Measurements from ENCODE around the gene EPHB1.
"Not testable (repeated sequence)": the region's sequence is repeated elsewhere in the genome, so short reads cannot be mapped to it uniquely, and the experiment has no call there.

EPHB1 gene

DNA sequence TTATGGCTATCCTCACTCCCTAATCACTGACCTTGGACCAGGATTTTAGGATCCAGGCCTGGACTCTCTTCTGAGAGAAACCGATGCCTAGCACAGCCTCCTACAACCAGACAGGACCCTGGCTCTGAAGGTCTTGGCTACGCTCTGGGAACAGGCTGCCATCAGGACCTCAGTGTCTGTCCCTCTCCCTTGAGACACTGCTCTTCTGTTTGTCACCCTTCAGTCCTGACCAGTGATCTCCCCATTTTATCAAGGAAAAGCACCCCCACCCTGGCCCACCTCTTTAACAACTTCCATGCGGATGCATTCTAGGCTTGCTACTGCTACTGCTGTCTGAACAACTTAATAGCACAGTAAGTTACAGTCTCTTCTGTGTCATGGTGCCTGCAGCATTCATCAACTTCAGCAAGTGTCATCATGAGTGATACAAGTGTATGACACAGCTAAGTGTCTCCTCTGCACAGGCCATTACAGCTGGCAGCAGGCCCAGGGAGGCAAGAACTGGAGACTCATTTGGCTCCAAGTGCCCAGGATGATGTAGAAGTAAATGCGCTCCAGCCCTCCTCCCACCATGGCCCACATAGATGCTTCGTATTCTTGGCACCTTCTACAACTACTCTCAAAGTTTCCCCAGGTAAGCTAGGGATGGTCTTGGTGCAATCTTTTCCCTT is 302.4 kb downstream of the EPHB1 start:
- peak; percentile 55 for DNase-seq

DNA sequence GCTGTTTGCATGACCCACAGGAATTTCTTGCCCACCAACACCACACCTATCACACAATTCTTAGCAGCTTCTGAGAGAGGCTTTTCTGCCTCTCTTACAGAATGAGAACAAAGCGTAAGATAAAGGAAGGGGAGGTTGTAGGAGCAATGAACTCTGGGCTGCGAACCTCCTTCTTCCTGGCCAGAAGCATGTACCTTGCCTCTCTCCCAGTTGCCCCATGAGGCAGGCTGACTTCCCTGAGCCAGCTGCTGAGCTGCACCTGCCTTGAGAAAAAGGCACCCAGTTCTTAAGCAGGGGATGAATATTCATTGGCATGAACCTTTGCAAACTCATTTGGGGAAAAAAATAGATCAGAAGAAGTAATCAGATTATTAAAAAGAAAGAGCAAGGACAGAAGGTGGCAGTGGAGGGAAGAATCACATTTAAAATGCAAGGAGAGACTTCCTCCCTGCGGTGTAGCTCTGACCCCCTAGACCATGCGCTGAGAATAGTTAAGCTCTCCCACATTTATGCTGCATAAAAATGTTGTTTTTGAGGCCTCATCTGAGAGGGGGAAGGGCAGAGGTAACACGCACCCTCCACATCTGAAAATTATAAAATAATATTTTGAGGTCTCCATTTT is 304.8 kb downstream of the EPHB1 start:
- no peak for DNase-seq

DNA sequence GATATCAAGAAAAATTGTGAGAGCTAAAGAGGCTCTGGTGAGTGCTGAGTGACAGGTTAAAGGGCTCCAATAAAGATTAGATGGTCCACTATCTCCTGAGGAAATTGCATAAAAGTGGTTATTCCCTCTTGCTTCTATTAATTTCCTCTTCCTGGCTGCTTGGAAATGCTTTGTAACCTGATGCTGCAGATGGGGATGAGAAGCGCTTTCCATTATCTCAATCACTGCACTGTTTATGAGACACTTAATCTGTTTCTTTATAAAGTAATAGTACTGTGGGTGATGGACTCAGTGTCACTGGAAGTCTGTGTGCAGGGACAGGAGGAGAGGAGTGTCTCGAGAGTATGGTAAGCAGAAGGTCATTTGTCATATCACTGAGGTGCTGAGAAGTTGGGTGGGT is 305.3 kb downstream of the EPHB1 start:
- DNase-seq: peak; percentile 17

DNA sequence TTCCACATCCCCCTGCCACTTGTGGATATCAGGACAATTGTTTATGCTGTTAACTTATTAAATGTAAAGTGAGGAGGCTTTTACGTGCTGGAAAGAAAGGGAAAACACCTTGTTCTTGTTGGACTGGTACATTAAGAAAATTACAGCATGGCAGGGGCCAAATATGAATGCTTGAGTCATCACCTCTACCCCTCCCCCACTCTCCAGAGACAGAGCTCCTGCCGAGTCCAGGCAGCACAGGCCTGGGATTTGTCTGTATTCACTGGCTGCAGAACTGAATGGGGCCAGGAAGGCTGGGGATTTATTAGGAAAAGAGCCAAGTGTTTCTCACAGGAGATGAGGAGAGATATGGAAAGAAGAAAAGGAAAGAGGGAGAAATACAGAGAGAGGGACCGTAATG is 308.9 kb downstream of the EPHB1 start:
- no peak for DNase-seq

DNA sequence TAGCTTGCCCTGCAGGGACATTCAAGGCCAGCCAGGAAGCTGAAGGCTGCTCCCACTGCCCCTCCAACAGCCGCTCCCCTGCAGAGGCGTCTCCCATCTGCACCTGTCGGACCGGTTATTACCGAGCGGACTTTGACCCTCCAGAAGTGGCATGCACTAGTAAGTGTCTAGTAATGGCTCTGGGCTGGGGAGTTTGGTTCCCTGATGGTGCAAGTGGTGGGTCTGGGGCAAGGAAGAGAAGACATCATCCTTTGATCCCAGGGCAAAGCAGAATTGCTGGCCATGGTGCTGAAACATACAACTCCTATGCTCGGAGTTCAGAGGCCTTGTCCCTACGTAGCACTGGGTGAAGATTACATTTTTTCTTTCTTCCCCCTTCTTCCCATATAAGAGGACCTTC is 311.4 kb downstream of the EPHB1 start:
- DNase-seq: no peak

DNA sequence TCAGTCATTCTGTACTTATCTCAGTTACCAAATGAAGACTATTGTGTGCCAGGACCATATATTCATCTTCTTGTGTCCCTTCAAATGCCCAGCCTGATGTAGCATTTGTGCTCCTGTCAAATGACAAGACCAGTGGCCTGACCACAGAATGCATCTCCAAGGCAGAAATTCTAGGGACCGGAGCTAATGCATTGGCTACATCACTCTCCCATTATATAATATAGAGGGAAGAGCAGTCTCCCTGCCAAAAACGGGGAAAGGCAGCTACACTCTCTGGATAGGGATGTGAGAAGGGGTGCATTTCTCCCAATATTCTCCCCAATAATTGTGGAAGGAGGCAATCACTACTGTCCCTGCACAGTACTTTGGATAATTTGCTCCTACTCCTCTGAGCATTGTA is 312.0 kb downstream of the EPHB1 start:
- no peak for DNase-seq

DNA sequence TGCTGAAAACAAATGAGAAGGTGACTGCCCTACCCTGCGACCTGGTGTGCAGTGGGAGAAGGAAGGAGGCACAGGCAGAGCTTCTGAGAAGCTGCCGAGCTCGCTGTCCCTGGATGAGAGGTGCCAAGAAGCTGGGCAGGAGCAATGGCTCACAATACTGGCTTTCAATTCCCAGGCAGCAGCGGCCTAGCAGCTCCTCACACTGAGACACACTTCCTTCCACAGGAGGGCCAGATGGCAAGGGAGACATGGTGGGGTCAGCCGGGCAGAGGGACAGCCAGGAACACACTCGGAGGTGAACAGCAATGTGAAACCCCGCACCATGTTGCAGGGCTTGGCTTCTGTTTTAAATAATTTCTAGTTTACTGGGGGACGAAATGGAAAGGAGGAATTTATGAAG is 314.6 kb downstream of the EPHB1 start:
- no peak for DNase-seq

DNA sequence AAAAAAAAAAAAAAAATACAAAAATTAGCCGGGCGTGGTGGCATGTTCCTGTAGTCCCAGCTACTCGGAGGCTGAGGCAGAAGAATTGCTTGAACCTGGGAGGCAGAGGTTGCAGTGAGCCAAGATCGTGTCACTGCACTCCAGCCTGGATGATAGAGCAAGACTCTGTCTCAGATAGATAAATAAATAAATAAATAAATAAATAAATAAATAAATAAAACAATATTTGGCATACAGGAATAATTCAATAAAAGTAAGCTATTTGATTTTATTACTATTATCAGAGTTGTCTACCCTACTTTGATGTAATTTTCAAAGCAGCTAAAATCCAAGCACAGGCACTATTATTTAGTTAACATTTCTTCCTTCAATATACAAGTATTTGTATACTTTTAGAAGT is 319.5 kb downstream of the EPHB1 start:
- not testable (repeated sequence) for DNase-seq

DNA sequence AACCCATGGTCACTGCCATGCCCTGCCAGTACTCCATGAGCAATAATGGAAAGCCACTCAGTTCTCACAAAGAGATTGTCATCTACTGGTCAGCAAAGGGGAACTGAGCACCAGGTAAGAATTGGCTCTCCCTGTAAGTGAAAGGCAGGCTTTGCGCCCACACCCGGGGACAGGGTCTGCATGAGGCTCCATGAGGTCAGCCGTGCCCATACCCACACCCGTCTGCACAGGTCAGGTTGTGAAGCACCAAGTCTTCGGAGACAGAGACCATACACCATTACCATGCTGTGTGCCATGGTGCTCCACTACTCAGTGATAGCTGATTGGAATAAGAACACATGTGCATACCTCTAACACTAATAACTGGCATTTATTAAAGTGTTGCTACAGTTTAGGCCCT is 322.9 kb downstream of the EPHB1 start:
- DNase-seq: no peak

DNA sequence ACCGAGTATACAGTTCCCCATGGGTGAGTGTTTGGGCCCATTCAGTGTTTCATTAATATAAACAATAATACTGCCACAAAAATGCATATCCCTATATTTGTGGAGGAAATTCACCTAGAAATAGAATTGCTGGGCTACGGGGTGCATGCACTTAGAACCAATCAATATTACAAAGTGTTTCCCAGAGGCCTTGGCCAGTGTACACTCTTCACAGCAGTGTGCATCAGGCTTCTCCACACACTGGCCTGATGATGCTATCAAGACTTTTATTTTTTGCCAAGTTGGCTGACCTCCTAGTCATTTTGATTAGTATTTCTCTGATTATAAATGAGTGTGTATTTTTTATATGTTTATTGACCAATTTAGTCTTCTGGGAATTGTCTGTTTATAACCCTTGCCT is 323.7 kb downstream of the EPHB1 start:
- DNase-seq: no peak

DNA sequence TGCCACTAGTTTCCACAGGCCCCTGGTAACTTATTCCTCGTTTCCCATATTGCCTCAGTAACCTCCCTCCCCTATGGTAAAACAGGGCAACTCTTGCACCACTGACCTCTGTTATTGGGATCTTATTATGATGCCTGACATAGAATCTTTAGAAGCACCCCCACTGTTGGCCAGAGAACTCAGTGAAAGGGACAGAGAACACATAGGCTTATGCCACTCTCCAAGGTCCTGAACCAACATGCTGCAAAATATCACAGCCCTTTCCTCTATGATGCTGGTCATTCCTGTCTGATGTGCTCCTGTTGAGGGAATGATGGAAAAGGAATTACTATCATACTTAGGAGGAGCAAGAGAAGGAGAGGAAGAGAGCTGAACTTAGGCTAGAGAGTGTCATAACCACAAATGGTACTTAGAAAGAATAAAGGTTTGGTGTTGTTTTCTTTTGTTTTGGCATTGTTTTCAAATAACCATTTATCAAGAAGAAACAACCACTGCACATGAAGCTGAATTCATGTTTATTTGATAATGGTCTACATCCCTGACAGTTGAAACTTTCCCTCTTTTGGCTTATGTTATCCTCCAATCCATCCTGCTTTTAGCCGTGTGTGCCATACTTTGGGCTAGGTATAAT is 330.2 kb downstream of the EPHB1 start:
- no peak for DNase-seq

DNA sequence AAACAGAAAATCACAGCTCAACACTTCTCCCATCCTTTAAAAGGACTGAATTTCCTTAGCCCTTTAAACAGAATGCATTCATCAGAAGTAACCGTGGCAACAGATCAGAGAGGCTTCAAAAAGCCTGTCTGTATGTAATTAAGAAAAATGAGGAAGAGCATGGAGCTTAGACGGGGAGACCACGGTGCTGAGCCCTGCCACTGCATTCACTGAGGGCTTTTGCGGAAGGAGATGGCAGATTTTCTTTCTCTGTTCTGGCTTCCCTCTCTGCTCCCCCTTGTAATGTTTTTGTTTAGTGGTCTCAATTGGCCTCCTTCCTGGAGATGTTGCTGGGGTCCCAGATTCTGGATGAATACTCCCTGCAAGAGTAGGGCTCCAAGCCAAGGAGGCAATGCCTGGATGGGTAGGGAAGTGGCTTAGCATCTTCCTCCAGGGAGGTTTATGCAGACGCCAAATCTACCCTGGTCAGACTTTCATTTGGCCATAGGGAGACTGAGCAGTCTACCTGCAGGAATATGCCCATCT is 332.9 kb downstream of the EPHB1 start:
- no peak for DNase-seq

DNA sequence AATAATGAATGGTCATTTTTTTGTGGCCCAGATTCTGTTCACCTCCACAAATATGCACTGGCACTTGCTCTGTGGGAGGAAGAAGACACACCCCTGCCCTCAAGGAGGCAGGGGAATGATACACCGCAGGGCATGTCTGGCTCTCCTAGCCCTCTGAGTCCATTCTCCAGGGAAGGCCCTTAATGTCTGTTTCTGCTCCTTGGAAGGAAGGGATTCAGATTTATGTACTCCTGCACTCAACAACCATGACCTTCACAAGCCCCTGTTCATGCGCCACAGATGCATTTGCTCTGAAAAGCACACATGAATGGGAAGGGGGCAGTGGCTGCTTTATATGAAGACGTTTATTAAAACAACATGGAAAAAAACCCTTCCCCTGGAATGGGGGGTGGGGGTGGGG is 333.8 kb downstream of the EPHB1 start:
- DNase-seq: no peak

DNA sequence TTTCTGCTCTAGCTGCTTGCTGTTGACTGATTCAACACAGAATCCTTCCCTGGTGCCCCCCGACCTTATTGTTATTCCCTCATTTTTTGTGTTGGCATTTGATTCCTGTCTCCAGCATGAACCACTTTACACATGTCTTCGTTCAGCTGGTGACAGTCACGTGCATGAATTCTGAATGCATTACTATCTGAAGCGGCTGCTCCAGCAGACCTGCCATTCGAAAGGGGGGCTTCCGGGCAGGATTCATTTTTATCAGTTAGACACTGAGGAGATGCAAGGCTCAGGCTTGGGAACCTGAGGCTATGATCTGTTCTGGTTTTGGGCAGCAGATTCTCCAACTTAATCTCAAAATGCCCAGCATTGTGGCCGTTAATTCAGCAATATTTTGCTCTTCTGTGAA is 336.2 kb downstream of the EPHB1 start:
- DNase-seq: no peak

DNA sequence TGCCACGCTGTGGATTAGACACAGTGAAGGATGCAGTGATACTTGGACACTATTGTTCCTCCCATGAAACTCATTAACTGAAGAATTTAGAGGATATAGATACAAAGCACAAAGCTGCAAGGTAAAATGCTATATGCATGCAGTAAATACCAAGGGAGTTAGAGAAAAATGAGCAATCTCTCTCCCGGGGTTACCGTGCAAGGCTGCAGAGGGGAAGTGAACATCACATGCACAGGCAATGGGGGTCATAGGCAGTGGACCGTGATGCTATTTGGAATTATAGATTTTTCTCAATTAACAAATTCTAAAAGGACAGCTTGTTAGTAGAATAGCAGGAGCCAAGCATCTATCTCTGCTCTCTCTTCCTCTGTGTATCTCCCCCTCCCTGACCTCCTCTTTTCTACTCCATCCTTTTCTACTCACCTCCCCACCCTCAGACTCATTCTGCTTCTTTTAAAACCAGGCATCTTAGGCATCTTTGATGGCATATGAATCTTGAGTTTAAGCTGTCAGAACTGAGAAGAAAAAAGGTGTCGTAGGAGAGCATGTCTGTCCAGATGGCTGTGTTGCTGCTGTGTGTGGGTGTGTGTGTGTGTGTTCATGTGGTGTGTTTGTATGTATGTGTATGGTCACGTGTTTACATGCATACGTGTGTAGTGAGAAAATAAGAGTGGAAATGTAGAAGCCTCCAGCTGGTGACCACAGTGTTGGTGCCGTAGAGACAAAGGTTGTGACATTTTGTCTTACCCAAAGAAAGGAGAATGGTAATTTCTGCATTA is 339.0 kb downstream of the EPHB1 start:
- no peak for DNase-seq

DNA sequence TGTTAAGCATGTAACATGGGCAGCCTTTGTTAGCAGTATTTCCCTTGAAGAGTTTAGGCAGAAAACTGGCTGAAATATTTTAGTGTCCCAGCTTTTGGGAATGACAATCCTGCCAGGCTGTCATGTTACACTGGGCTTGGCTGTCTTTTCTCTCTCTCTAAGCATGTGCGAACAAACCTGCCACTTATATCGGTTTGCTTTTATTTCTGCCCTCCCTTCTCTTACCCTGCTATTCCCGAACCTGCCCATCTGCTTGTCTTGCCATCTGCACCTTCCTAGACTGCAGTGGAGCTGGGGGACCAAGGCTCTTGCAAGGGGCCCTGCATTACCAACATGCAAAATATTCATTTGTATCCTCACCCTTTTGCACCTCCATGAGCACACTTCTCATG is 339.6 kb downstream of the EPHB1 start:
- DNase-seq: no peak

DNA sequence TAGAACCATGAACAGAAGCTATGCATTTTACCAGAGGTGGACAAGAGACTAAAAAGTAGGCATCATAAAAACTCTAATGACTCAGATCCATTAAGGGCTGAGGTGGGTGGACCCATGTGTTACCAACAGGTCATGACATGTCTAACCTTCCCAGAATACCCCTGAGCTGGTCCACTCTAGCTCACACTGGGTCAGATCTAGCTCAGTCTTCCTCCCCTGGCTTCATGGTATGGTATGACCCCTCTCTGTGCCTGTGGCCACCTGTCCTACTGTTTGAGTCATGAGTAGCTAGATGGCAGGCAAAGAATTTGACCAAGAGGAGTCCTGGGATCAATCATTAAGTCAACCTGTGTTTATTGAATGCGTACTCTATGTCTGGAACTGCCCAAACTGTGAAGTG is 340.4 kb downstream of the EPHB1 start:
- DNase-seq: no peak

DNA sequence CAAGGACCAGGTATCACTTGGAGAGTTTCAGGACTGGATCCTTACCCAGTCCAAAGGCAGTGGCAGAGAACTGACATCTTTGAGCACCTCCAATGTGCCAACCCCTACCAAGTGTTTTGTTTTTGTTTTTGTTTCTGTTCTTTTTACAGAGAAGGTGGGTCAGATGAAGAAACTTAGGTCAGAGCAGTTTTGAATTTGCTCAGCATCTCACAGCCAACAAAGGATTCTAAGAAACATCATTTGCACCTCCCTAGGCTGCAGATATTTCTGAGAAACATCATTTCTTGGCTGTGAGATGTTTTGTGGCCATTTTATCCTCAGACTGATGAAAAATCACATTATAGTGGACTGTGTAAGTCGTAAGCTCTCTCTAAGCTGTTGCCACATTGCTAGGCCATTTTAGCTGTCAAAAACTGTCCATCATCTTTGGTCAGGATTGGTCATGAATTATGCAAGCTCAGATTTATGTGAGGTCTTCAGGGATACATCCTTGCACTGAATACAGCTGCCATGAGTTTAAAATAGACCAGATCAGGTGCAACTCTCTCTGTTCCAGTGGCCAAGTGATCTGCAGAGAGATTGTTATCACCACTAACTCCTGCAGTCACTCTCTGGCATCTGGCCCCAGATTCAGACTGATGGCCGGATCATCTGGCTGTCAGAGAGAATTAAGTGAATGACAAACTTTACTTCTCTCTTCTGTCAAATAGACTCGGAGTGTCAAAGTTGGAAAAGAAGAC is 341.5 kb downstream of the EPHB1 start:
- DNase-seq: no peak

DNA sequence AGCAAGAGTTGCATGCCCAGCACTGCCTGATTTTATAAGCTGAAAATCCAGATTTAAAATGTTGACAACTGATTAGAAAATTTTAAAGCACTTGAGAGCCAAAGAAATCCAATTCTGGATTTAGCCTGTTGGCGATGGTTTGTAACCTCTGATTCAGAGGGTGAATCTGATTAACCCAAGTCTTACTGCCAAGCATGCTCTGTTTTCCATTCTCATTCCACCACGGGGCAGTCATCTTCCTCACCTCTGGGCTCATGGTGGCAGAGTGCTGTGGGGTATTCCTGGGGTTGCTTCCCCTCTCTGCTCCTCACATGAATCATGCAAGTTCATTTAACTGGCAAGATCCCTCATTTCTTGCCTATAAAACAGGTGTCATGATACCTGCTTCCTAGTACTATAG is 342.2 kb downstream of the EPHB1 start:
- DNase-seq: no peak

DNA sequence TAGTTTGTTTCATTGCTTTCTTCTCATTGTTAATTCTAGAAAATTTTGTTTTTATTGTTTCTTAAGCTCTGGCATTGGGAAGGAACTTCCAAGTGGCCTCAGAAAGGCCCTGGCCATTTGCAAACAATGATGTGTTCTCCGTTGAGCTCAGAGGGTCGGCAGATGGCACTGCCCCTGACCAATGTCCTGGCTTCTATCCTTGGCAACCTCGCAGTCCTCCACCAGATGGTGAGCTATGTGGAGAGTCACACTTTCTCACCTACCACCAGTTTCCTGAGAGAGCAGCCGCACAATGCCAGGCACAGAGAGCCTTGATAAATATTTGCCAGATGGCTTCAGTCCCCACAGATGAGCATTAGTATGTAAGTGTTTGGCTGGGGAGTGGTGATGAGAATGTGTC is 343.7 kb downstream of the EPHB1 start:
- DNase-seq: no peak

DNA sequence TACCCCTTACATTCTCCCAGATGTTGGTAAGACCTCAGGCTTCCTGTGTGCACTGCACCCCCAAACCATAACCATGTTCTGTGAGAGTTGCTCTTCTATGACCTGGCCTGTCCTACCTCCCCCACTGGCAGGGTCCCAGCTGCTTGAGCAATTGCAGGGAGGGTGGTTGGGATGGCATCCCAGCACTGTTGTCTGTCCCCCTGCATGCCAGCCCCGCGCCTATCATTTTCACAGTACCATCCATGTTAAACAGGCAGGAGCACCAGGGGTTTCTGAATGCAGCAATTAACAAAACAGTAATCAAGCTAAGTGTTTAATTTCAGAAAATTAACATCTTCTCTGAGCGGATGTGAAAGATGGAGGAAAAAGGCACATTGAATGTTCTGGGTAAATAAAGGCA is 345.5 kb downstream of the EPHB1 start:
- DNase-seq: no peak

DNA sequence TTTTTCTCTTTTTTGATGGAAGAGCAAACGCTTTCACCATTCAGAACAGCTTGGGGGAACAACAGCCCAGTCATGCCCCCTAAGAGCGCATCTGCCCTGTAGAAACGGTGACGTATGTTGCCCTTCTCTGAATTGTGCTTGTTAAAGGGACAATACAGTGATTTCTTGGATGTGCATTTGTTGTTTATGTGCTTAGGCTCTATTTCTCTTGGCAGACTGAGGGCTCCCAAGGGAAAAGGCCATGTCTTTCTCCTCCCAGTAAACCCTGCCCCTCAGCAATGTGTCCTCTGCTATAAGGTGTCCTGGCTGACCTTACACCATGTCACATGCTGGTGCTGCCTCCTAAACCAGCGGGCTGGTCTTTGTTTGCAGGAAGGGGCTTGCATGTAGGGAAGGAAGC is 346.1 kb downstream of the EPHB1 start:
- no peak for DNase-seq

DNA sequence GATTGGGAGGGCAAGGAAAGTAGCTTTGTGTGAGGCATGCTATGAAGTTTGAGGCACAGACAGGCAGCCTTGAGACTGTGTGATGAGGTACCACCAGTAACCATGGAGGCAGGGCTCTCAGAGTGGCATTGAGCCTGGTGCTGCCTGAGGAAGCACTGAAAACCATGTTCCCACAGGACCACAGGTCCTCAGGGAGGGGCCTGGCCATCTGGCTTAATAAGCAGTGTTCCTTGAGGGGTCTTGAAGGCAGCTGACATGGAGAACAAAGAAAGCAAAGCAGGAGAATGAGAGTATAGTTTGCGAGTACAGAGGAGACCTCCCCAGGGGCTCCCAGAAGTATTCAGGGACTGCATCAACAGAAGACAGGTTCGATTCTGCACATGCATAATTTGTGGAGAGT is 346.6 kb downstream of the EPHB1 start:
- peak; percentile 14 for DNase-seq

Data from NCI-H1436 treated with DMSO at 0.1 percent for 48 hours (cell line).